ENCODE data around the gene OLIG3. TPM values are rescaled to one million over a fixed set of nuclear protein-coding genes. Genes with fewer than 3 reads are reported as not detected.

The OLIG3 gene
- total and polyA plus RNA-seq, 2 of the 13 experiments (the other 11 are each of a cell fraction or from before 2014, with no cell fraction given): not detected

DNA sequence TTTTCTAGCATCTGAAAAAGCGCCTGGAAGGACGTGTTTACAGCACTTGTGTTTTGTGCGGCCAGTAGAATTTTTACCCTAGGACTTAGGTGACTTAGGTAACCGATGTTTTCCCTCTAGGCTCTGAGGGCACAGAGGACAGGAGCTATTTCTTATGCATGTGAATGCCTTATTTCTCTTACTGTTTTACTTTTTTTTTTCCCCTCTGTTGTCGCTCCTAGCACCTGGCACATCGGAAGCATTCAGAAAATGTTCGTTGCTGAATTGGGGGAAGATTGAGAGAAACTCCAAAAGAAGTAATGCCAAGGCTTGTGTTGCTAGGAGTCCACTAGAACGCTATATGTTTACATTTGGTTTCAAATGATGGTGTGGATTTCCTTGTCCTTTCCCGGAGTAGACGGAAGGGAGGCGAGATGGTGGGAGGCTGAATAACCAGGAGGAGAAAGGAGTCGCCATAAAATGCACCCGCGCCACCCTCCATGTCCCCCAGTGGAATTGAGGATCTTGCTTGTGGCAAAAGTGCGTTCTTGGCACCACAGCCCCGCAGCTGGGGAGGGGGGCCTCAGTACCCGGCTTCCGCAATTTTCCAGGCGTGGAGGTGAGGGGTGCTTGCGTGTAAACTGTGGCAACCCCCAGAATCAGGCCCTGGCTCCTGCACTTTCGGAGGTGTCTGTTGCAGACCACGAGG, 6.9 kb downstream of the OLIG3 start:
- no peaks in the 10 kb centered on the region for H3K36me3 ChIP-seq (replicated peaks in 1 of 2; ENCODE audit: control insufficient read depth in 1 of 2, insufficient read depth in 2 of 2, low read length in 2 of 2)
- TF ChIP-seq SOX5 (CRISPR knock-in tag; IDR thresholded peaks at IDR 0.05; ENCODE audit: borderline replicate concordance) (no peak), ZMYM3 (CRISPR knock-in tag; IDR thresholded peaks at IDR 0.05) (no peak), HDAC1 (CRISPR knock-in tag; IDR thresholded peaks at IDR 0.05) (no peak), SRSF1 (optimal IDR thresholded peaks at IDR 0.05; ENCODE audit: low read depth, low read length) (no peak), HOXD1 (CRISPR knock-in tag; IDR thresholded peaks at IDR 0.05) (no peak), ZNF33B (CRISPR knock-in tag; IDR thresholded peaks at IDR 0.05) (no peak), ZNF883 (CRISPR knock-in tag; IDR thresholded peaks at IDR 0.05; ENCODE audit: not compliant biosample characterization) (no peak), KLF15 (CRISPR knock-in tag; IDR thresholded peaks at IDR 0.05; ENCODE audit: borderline replicate concordance) (no peak), SIN3B (IDR thresholded peaks at IDR 0.05; ENCODE audit: low read length) (no peak), ZNF510 (CRISPR knock-in tag; IDR thresholded peaks at IDR 0.05; ENCODE audit: low read depth) (no peak), ZNF44 (CRISPR knock-in tag; IDR thresholded peaks at IDR 0.05) (no peak), CENPT (CRISPR knock-in tag; IDR thresholded peaks at IDR 0.05; ENCODE audit: low read depth) (no peak)
- TF ChIP-seq, protein P1, sequence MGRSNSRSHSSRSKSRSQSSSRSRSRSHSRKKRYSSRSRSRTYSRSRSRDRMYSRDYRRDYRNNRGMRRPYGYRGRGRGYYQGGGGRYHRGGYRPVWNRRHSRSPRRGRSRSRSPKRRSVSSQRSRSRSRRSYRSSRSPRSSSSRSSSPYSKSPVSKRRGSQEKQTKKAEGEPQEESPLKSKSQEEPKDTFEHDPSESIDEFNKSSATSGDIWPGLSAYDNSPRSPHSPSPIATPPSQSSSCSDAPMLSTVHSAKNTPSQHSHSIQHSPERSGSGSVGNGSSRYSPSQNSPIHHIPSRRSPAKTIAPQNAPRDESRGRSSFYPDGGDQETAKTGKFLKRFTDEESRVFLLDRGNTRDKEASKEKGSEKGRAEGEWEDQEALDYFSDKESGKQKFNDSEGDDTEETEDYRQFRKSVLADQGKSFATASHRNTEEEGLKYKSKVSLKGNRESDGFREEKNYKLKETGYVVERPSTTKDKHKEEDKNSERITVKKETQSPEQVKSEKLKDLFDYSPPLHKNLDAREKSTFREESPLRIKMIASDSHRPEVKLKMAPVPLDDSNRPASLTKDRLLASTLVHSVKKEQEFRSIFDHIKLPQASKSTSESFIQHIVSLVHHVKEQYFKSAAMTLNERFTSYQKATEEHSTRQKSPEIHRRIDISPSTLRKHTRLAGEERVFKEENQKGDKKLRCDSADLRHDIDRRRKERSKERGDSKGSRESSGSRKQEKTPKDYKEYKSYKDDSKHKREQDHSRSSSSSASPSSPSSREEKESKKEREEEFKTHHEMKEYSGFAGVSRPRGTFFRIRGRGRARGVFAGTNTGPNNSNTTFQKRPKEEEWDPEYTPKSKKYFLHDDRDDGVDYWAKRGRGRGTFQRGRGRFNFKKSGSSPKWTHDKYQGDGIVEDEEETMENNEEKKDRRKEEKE (IDR thresholded peaks at IDR 0.05): no peak
- TF ChIP-seq, protein P2, sequence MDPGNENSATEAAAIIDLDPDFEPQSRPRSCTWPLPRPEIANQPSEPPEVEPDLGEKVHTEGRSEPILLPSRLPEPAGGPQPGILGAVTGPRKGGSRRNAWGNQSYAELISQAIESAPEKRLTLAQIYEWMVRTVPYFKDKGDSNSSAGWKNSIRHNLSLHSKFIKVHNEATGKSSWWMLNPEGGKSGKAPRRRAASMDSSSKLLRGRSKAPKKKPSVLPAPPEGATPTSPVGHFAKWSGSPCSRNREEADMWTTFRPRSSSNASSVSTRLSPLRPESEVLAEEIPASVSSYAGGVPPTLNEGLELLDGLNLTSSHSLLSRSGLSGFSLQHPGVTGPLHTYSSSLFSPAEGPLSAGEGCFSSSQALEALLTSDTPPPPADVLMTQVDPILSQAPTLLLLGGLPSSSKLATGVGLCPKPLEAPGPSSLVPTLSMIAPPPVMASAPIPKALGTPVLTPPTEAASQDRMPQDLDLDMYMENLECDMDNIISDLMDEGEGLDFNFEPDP (CRISPR knock-in tag; conservative IDR thresholded peaks at IDR 0.05): no peak
- TF ChIP-seq, protein P3, sequence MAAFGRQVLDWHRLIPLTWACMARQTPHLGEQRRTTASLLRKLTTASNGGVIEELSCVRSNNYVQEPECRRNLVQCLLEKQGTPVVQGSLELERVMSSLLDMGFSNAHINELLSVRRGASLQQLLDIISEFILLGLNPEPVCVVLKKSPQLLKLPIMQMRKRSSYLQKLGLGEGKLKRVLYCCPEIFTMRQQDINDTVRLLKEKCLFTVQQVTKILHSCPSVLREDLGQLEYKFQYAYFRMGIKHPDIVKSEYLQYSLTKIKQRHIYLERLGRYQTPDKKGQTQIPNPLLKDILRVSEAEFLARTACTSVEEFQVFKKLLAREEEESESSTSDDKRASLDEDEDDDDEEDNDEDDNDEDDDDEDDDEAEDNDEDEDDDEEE (CRISPR knock-in tag; IDR thresholded peaks at IDR 0.05): no peak
- TF ChIP-seq, protein P4, sequence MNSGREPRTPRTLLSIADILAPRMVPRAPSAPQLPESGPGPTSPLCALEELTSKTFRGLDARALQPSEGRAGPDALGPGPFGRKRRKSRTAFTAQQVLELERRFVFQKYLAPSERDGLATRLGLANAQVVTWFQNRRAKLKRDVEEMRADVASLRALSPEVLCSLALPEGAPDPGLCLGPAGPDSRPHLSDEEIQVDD (CRISPR knock-in tag; IDR thresholded peaks at IDR 0.05; ENCODE audit: borderline replicate concordance): no peak
- TF ChIP-seq, protein P5, sequence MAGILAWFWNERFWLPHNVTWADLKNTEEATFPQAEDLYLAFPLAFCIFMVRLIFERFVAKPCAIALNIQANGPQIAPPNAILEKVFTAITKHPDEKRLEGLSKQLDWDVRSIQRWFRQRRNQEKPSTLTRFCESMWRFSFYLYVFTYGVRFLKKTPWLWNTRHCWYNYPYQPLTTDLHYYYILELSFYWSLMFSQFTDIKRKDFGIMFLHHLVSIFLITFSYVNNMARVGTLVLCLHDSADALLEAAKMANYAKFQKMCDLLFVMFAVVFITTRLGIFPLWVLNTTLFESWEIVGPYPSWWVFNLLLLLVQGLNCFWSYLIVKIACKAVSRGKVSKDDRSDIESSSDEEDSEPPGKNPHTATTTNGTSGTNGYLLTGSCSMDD (CRISPR knock-in tag; IDR thresholded peaks at IDR 0.05): no peak
- 45% methylated on average over 16 of the region's 22 CpGs for WGBS (ENCODE audit: low lambda C conversion rate)
- peaks cover 6 to 51% of the 10 kb centered on the region in 2 experiments; a peak in 4 of 5 replicates for H3K27me3 ChIP-seq (ENCODE audit: control insufficient read depth in 1 of 2, insufficient read depth in 2 of 2, low read length in 2 of 2)
- DNase-seq (ENCODE audit: low spot score) (no peak), ATAC-seq (no peak), FAIRE-seq (no peak)
- no peak overlapping the region for H2AFZ ChIP-seq (ENCODE audit: low read length)
- no peaks in the 10 kb centered on the region for H3K9me3 ChIP-seq (ENCODE audit: low read length)
- no peak overlapping the region for H3K9ac ChIP-seq (ENCODE audit: insufficient read depth, low read depth, low read length)
- no TSS peak for BruUV-seq (replicated peaks)
- H3K27ac ChIP-seq (ENCODE audit: extremely low read length, insufficient read depth, low read length): no peak overlapping the region
- intact Hi-C loops (cut with micrococcal nuclease; ENCODE audit: unreplicated experiment) (no loop called here), in situ Hi-C loops (cut with HindIII; ENCODE audit: extremely low pct_ligation_motif_present, low pct_unique_long_range_greater_than_20kb) (no loop called here)
- POLR2A ChIA-PET: no interaction called here
- no peaks in the 10 kb centered on the region for H3K79me2 ChIP-seq (ENCODE audit: insufficient read depth, low read length)
- no peak overlapping the region for H3K4me3 ChIP-seq (replicated peaks in 1 of 3; ENCODE audit: insufficient read depth in 1 of 3, low read depth in 2 of 3, low read length in 3 of 3)
- no peaks in the 10 kb centered on the region for H3K4me1 ChIP-seq (ENCODE audit: insufficient read depth, low read length)
- CTCF ChIA-PET (ENCODE audit: low intra/inter-chr PET ratio, low total read pairs): no interaction called here
- no peaks in the 10 kb centered on the region for H4K20me1 ChIP-seq (ENCODE audit: insufficient read depth, low read length)
- no peak overlapping the region for H3K4me2 ChIP-seq (ENCODE audit: low read depth, low read length)

Data from HepG2 (cell line).